ENCODE data around the gene ARAP2.

GRCh38 chr4:36064117-36064516 is 180.2 kb downstream of the ARAP2 start:
- TF ChIP-seq CTCF (conservative IDR thresholded peaks at IDR 0.05 in 1 of 2, IDR thresholded peaks at IDR 0.05 in 1 of 2; ENCODE audit: extremely low read depth in 1 of 2, insufficient read depth in 1 of 2, low read depth in 1 of 2, low read length in 2 of 2) (no peak), EZH2 (IDR thresholded peaks at IDR 0.05; ENCODE audit: borderline replicate concordance, low read length) (no peak)

Measured in mammary epithelial cell (primary cell).